Mesenchymal stem cell (in vitro differentiated cells and primary cell): Measurements from ENCODE around the gene SHF.

ENCODE experiments used
- DNase-seq: peaks from one replicate; pipeline ENCODE4 v3.0.0-alpha.2; 2013
- H2AFZ ChIP-seq: one replicate; pipeline ENCODE4 v1.6.1; 2013; ENCODE audit warnings: low read depth, mild to moderate bottlenecking, control low read depth, inconsistent platforms, low read length, moderate library complexity
- H2AK5ac ChIP-seq: 2 replicates; pipeline ENCODE4 v1.6.1; 2013; ENCODE audit warnings: low read length, moderate library complexity, mild to moderate bottlenecking, inconsistent platforms; ENCODE audit not compliant: severe bottlenecking
- H2BK120ac ChIP-seq: one replicate; pipeline ENCODE4 v1.6.1; 2013; ENCODE audit warnings: low read depth, mild to moderate bottlenecking, inconsistent platforms, low read length, moderate library complexity
- H2BK12ac ChIP-seq, 2 experiments: one replicate each; pipeline ENCODE4 v1.6.1; 2013; ENCODE audit warnings: inconsistent platforms in 2 of 2, low read length in 2 of 2, mild to moderate bottlenecking in 2 of 2, moderate library complexity in 2 of 2, control low read depth in 1 of 2
- H2BK15ac ChIP-seq: one replicate; pipeline ENCODE4 v1.6.1; 2013; ENCODE audit warnings: mild to moderate bottlenecking, low read depth, inconsistent platforms; ENCODE audit not compliant: poor library complexity, severe bottlenecking
- H2BK5ac ChIP-seq: 2 replicates; pipeline ENCODE4 v1.6.1; 2013; ENCODE audit warnings: low read depth, mild to moderate bottlenecking, low read length, control low read depth, inconsistent platforms; ENCODE audit not compliant: poor library complexity, severe bottlenecking
- H3K14ac ChIP-seq, 2 experiments: one replicate each; pipeline ENCODE4 v1.6.1; 2013; ENCODE audit warnings: inconsistent platforms in 2 of 2, low read length in 2 of 2, control low read depth in 1 of 2, mild to moderate bottlenecking in 1 of 2, moderate library complexity in 1 of 2
- H3K18ac ChIP-seq, 2 experiments: one replicate each; pipeline ENCODE4 v1.6.1; 2013; ENCODE audit warnings: inconsistent platforms in 2 of 2, low read length in 2 of 2, control low read depth in 1 of 2, low read depth in 1 of 2, mild to moderate bottlenecking in 1 of 2
- H3K23ac ChIP-seq, 2 experiments: one replicate each; pipeline ENCODE4 v1.6.1; 2013; ENCODE audit warnings: inconsistent platforms in 2 of 2, low read length in 2 of 2, mild to moderate bottlenecking in 2 of 2, moderate library complexity in 2 of 2, control low read depth in 1 of 2
- H3K27ac ChIP-seq: 2 replicates; pipeline ENCODE4 v1.5.1; 2013; ENCODE audit warnings: mild to moderate bottlenecking, moderate library complexity, low read length, control low read depth, inconsistent platforms; ENCODE audit not compliant: poor library complexity, severe bottlenecking
- H3K27me3 ChIP-seq, 2 experiments: 2 replicates each; pipeline versions ENCODE4 v1.6.1 to v1.7.0; 2013; ENCODE audit warnings: low read length in 2 of 2, mild to moderate bottlenecking in 2 of 2, moderate library complexity in 2 of 2, control low read depth in 1 of 2, inconsistent platforms in 1 of 2; ENCODE audit not compliant: control insufficient read depth in 1 of 2, insufficient read depth in 1 of 2
- H3K36me3 ChIP-seq, 2 experiments: 2 replicates each; pipeline versions ENCODE4 v1.6.1 to v1.7.0; 2013; ENCODE audit warnings: low read length in 2 of 2, control low read depth in 1 of 2, inconsistent platforms in 1 of 2, low read depth in 1 of 2, mild to moderate bottlenecking in 1 of 2; ENCODE audit not compliant: insufficient read depth in 2 of 2, control insufficient read depth in 1 of 2
- H3K4ac ChIP-seq, 2 experiments: one replicate each; pipeline ENCODE4 v1.6.1; 2013; ENCODE audit warnings: inconsistent platforms in 2 of 2, low read length in 2 of 2, mild to moderate bottlenecking in 2 of 2, moderate library complexity in 2 of 2, control low read depth in 1 of 2, low read depth in 1 of 2
- H3K4me1 ChIP-seq: 2 replicates; pipeline ENCODE4 v1.6.1; 2013; ENCODE audit warnings: low read depth, low read length, control low read depth; ENCODE audit not compliant: control insufficient read depth, insufficient read depth
- H3K4me2 ChIP-seq: 2 replicates; pipeline ENCODE4 v1.6.1; 2013; ENCODE audit warnings: low read length, mild to moderate bottlenecking, inconsistent platforms; ENCODE audit not compliant: poor library complexity, severe bottlenecking
- H3K4me3 ChIP-seq, 2 experiments: 2 replicates each; pipeline versions ENCODE4 v1.5.1 to v1.7.0; 2013; ENCODE audit warnings: low read length in 2 of 2, mild to moderate bottlenecking in 2 of 2, control low read depth in 1 of 2, low read depth in 1 of 2; ENCODE audit not compliant: insufficient read depth in 1 of 2
- H3K79me1 ChIP-seq: replicated peaks from 2 replicates; pipeline ENCODE4 v1.6.1; 2013; ENCODE audit warnings: mild to moderate bottlenecking, control low read depth, low read length, inconsistent platforms; ENCODE audit not compliant: poor library complexity, severe bottlenecking
- H3K9ac ChIP-seq: 2 replicates; pipeline ENCODE4 v1.7.0; 2013; ENCODE audit warnings: mild to moderate bottlenecking, low read length, moderate library complexity
- H3K9me3 ChIP-seq: 2 replicates; pipeline ENCODE4 v1.7.0; 2013; ENCODE audit warnings: mild to moderate bottlenecking, low read length; ENCODE audit not compliant: control insufficient read depth
- H4K8ac ChIP-seq: one replicate; pipeline ENCODE4 v1.6.1; 2013; ENCODE audit warnings: inconsistent platforms, mild to moderate bottlenecking, low read length, moderate library complexity
- H4K91ac ChIP-seq: one replicate; pipeline ENCODE4 v1.6.1; 2013; ENCODE audit warnings: mild to moderate bottlenecking, low read length, inconsistent platforms
- WGBS: methylation state at CpG from one replicate; pipeline ENCODE4 v1.1.7; 2013; ENCODE audit warnings: mixed read lengths; 5-methylcytosine and 5-hydroxymethylcytosine counted together

SHF gene

GRCh38 chr15:45201557-45201859, 13.7 kb upstream of the SHF start:
- Histone ChIP-seq H3K27ac (no peak overlapping the region), H3K9ac (no peak overlapping the region), H3K36me3 (no peaks in the 10 kb centered on the region), H3K4me3 (peak overlapping the region in 1 of 2 experiments; percentile 92), H3K18ac (no peak overlapping the region), H3K4me2 (no peak overlapping the region), H3K9me3 (no peaks in the 10 kb centered on the region), H3K27me3 (peaks cover 0 to 14% of the 10 kb centered on the region in 2 experiments), H4K8ac (no peak overlapping the region), H3K14ac (no peak overlapping the region), H3K4me1 (peaks cover 6% of the 10 kb centered on the region), H2BK12ac (no peak overlapping the region), H2BK15ac (no peak overlapping the region), H2BK120ac (no peak overlapping the region), H2AFZ (no peak overlapping the region), H3K23ac (no peak overlapping the region), H2AK5ac (no peak overlapping the region), H4K91ac (no peak overlapping the region), H3K4ac (no peak overlapping the region), H2BK5ac (no peak overlapping the region), H3K79me1 (no peaks in the 10 kb centered on the region)
- DNase-seq = no peak
- WGBS = 84% methylated on average over 3 of the region's 3 CpGs

GRCh38 chr15:45200799-45201556, 13.2 kb upstream of the SHF start:
- Histone ChIP-seq H3K9ac (peak overlapping the region; percentile 92), H3K4ac (peak overlapping the region; percentile 19 to 96), H4K8ac (peak overlapping the region; percentile 99), H3K14ac (peak overlapping the region in 1 of 2 experiments; percentile 6), H3K36me3 (no peaks in the 10 kb centered on the region), H3K4me2 (peak overlapping the region; percentile 82), H2BK120ac (no peak overlapping the region), H2AFZ (peak overlapping the region; percentile 87), H2AK5ac (no peak overlapping the region), H3K18ac (peak overlapping the region; percentile 75 to 92), H4K91ac (peak overlapping the region; percentile 62), H3K4me3 (peak overlapping the region; percentile 64 to 92), H2BK5ac (peak overlapping the region; percentile 35), H3K23ac (peak overlapping the region in 1 of 2 experiments; percentile 23), H3K27ac (peak overlapping the region; percentile 81), H2BK15ac (peak overlapping the region; percentile 9), H3K4me1 (peaks cover 6% of the 10 kb centered on the region), H2BK12ac (peak overlapping the region in 1 of 2 experiments; percentile 1), H3K79me1 (no peaks in the 10 kb centered on the region), H3K27me3 (peaks cover 0 to 14% of the 10 kb centered on the region in 2 experiments), H3K9me3 (no peaks in the 10 kb centered on the region)
- peak; percentile 85 for DNase-seq
- under 1% methylated on average over 33 of the region's 34 CpGs for WGBS

DNA sequence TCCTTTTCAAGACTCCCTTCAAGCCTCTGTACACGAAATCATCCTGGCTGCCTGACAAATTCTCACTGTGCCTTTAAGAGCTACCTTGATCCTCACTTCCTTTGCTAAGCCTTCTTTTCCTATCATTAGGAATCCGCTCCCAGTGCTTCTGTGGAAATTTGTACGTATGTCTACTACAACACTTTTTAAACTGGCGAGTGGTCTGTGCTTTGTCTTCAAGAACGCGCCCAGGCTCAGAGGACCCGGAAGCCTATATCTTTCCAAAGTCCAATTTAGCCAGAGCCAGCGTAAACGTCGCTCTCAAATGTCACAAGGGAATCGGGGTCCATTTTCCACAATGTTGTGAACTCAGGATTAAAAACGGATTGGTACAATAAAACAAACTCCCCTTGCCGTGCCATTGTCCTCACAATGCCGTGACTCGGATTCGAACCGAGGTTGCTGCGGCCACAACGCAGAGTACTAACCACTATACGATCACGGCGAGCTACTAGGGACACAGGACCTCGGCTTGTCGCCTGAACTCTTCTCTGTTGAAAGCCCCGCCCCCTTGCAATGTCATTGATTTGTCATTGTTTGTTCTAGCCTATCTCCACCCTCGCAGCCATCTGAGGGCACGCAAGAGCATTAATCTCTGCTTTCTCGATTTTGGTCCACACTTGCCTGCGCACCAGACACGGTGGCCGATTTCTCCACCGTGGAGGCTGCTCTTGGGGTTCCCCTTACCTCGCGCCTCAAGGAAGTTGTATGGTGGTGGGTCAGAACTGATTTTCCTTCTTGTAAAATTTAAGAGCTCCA, 12.4 kb upstream of the SHF start:
- no peaks in the 10 kb centered on the region for H3K9me3 ChIP-seq
- peak overlapping the region in 1 of 2 experiments; percentile 1 for H2BK12ac ChIP-seq
- peak overlapping the region; percentile 81 for H3K27ac ChIP-seq
- H2AFZ ChIP-seq = peak overlapping the region; percentile 87
- no peak overlapping the region for H3K23ac ChIP-seq
- H3K4ac ChIP-seq = peak overlapping the region; percentile 19 to 36
- H3K36me3 ChIP-seq = no peaks in the 10 kb centered on the region
- peaks cover 0 to 14% of the 10 kb centered on the region in 2 experiments for H3K27me3 ChIP-seq
- H3K79me1 ChIP-seq = no peaks in the 10 kb centered on the region
- peak overlapping the region; percentile 92 for H3K9ac ChIP-seq
- peaks cover 6% of the 10 kb centered on the region for H3K4me1 ChIP-seq
- H2BK120ac ChIP-seq = no peak overlapping the region
- peak overlapping the region in 1 of 2 experiments; percentile 6 for H3K14ac ChIP-seq
- peak overlapping the region; percentile 64 to 92 for H3K4me3 ChIP-seq
- peak overlapping the region; percentile 82 for H3K4me2 ChIP-seq
- under 1% methylated on average over 34 of the region's 34 CpGs for WGBS
- peak overlapping the region in 1 of 2 experiments; percentile 75 for H3K18ac ChIP-seq
- peak overlapping the region; percentile 9 for H2BK15ac ChIP-seq
- H2BK5ac ChIP-seq = no peak overlapping the region
- H2AK5ac ChIP-seq = no peak overlapping the region
- peak overlapping the region; percentile 74 for H4K91ac ChIP-seq
- H4K8ac ChIP-seq = peak overlapping the region; percentile 85
- peak; percentile 99 for DNase-seq
